HG03196 (cell line): ENCODE measurements around the gene ARHGEF33.

Experiments
- ATAC-seq: cut with Tn5 transposase; IDR thresholded peaks from one replicate; pipeline ENCODE4 v1.9.1; 2021; ENCODE audit not compliant: unreplicated experiment

The ARHGEF33 gene

GRCh38 chr2:38889575-38889974, at the start of gene ARHGEF33:
Gene ARHGEF33 (plus strand): TSS chr2:38889875. CDS start chr2:38919448, 29,573 bp downstream.
- no peak for ATAC-seq

GRCh38 chr2:38850045-38850444, 39.6 kb upstream of the ARHGEF33 start:
- ATAC-seq: no peak

- no peak for ATAC-seq
Observed at GRCh38 chr2:38856165-38856564, 33.5 kb upstream of the ARHGEF33 start.

GRCh38 chr2:38862476-38862875, 27.2 kb upstream of the ARHGEF33 start:
- no peak for ATAC-seq

DNA sequence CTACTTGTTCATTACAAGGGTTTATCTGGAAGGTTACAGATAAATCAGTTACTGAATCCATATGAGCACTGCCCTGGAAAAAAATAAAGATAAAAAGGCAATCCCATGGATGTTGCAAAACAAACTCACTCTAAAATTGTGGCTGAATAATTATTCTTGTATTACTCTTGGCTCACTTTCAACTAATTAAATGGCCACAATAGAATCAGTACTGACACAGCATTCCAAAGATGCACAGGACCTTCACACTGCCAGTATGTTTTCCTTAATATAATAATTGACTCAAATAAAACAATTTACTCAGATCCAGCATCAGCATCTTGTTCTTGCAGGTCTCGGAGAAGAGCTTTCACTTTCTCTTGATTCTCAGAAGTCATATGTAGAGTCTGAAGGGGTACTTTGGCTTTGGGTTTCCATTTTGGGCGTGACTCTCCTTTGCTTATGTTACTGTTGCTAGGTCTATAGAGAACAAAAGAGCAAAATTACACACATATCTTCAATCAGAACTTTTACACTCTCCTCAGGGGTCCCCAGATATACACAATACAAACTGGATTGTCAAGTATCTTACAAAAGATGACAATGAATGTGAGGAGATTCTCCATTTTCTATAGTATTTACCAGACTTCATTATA, 26.5 kb upstream of the ARHGEF33 start:
- ATAC-seq: no peak

- no peak for ATAC-seq
Observed at GRCh38 chr2:38866773-38867443, 22.8 kb upstream of the ARHGEF33 start.

GRCh38 chr2:38871432-38871831, 18.2 kb upstream of the ARHGEF33 start:
- ATAC-seq: no peak

- no peak for ATAC-seq
Observed at GRCh38 chr2:38873763-38874162, 15.9 kb upstream of the ARHGEF33 start.

DNA sequence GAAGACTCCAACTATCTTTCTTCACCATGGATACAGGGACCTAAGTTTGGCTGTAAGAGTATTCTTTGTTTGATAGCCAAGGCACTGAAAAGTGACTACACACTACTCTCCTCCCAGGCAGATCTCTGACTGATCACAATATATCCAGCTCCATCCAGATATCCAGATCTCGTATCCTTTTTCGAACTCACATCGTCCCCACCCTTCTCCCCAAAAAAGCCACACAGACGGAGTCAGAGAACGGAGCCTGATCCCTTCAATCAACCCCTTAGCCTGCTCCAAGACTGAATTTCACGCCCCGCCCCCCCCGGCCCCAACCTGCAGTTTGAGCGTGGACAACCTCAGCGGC, 14.5 kb upstream of the ARHGEF33 start:
- ATAC-seq: no peak

- ATAC-seq: peak; percentile 100
Observed at GRCh38 chr2:38875576-38876367, 13.9 kb upstream of the ARHGEF33 start, which contains the start of the genes DHX57 and MORN2. Gene DHX57 (minus strand): TSS chr2:38875934. CDS start chr2:38868405, 7,529 bp downstream. Gene MORN2 (plus strand): TSS chr2:38875976.

DNA sequence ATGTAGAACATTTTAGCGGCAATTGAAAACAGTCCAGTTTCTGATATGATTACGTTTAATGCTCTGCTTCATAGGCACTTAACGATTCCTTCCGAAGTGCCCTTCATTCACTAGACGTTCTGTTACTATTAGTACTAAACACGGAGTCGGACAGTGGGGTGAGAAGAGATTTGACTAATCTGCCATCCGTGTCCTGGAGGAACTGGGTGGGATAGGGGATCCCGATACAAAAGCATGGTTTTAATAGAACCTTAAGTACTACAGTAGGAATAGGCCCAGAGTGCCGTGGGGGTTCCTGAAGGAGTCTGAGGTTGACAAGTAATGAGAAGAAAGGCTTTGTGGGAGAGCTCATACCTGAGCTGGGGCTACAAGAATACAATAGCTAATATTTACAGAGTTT, 13.3 kb upstream of the ARHGEF33 start:
- no peak for ATAC-seq

DNA sequence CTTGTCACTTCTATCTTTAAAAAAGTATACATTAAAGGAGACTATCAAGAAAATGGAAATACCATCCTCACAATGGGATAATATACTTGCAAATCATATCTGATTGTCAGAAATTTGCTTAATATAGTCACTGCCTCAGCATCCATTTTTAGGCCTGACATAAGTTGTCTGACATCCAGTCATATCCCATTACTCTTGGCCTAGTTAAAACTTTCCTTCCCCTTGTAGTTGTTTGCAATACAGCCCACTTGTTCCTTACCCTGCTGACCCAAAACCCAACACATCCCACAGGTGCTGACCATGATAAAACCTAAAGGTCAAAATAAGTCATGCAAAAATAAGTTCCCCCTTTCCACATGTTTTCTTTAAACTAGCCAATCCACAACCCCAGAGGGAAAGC, 3.6 kb upstream of the ARHGEF33 start:
- no peak for ATAC-seq

DNA sequence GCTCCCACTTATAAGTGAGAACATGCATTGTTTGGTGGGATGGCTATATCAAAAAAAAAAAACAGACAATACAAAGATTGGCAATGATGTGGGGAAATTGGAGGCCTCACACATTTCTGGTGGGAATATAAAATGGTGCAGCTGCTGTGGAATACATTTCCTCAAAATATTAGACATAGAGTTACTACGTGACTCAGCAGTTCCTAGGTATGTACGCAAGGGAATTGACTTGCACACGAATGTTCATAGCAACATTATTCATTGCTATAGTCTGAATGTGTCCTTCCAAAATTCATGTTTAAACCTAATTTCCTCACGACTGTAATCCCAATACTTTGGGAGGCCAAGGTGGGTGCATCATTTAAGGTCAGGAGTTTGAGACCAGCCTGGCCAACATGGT, 2.3 kb upstream of the ARHGEF33 start:
- no peak for ATAC-seq

- no peak for ATAC-seq
Observed at GRCh38 chr2:38887902-38888554, 1.6 kb upstream of the ARHGEF33 start.

DNA sequence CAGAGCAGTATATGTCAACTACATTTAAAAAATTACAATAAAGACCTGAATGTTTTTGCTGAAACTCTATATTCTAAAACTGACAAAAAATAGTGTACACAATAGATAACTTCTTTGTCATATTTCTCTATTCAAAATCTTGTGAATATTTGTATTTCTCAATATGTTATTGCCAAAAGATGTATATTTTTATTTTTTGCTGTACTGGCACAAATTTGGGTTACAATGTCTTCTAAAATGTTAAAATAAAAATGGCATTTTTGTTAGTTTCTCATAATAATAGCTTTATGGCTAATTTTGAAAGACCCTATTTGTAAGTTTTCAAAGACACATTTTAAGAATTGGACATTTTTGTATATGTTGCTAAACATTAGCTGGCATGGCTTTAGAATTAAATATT, 630 bp upstream of the ARHGEF33 start:
- ATAC-seq: no peak

DNA sequence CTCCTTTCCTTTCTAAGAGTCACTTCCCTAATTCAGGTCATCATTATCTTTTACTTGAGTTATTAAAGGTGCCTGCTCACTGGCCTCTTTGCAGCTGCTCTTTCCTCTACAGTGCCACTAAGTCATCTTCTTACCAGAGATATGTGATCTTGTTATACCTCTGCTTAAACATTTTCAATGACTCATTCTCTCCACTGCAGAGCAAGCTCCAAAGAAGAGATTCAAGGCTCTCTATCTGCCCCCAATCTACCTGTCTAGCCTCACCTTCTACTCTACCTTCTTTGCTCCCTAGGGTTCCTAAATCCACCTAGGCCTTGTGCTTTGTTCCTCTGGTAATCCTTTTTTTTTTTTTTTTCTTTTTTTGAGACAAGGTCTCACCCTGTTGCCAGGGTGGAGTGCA, 3.1 kb downstream of the ARHGEF33 start:
- no peak for ATAC-seq

DNA sequence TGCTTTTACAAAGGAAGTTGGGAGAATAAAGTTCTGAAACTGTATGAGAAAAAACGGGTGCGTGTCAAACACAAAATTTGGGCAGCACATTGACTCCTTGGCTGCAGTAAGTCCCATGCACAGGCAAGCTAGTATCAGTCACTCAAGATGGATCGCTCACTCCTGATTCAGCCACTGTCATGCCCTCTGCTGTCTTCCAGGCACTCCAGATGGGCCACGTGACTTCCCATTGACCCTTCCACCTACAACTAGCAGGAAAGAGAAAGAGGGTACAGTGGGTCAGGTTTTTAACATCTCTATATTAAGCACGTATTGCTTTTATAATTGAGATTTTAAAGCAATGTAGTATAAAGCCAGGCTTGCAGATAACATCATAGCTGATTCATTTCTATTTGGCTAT, 8.6 kb downstream of the ARHGEF33 start:
- no peak for ATAC-seq

DNA sequence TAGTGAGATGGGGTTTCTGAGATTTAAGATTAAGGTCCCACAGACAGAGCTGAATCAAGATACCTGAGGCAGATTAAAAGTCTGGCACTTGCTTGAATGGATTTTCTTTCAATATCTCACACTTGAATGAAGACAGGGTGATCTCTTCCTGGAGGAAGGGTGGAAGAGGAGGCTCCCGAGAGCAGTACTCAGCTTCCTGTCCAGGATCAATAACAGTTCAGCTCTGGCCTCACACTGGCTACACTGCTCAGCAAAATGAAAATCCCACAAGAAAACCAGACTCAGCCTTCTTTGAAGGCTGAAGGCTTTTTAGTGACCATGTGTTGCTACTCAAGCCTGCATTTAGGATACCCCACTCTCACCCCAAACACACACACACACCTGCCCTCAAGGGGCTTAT, 11.1 kb downstream of the ARHGEF33 start:
- ATAC-seq: no peak

DNA sequence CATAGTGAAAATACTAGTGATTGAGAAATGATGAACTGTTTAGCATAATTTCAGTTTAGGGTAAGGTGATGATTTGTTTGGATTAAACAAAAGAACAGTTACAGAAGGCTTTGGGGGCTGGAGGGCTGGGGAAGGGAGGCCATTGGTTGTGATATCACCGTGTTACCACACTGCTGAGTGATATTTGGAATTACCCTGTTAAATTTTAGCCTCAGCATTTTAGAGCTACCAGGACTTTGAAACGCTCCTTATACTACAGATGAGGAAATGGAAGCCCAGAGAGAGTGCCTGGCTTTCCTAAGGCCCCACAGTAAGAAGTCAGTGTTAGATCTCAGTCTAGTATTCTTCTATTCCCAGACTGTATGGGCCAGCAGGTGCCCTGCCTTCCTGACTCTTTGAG, 15.6 kb downstream of the ARHGEF33 start:
- no peak for ATAC-seq

DNA sequence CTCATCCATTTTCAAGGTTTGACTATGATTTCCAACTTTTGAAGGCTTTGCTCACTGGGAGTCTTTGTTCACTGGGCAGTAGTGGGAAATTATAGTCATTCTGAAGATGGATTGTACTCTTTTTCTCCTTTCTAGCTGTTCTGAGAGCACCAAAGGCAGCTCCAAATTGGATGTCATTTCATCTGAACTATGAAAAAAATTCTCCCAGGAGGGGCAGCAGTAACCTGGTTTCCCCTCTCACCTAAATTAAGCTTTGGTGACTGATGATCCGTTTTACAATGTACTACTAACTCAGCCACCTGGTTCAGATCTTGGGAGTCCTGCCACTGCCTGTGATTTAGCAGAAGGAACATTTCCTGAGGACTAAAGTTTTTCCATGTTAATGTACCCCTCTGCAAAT, 17.6 kb downstream of the ARHGEF33 start:
- ATAC-seq: no peak

DNA sequence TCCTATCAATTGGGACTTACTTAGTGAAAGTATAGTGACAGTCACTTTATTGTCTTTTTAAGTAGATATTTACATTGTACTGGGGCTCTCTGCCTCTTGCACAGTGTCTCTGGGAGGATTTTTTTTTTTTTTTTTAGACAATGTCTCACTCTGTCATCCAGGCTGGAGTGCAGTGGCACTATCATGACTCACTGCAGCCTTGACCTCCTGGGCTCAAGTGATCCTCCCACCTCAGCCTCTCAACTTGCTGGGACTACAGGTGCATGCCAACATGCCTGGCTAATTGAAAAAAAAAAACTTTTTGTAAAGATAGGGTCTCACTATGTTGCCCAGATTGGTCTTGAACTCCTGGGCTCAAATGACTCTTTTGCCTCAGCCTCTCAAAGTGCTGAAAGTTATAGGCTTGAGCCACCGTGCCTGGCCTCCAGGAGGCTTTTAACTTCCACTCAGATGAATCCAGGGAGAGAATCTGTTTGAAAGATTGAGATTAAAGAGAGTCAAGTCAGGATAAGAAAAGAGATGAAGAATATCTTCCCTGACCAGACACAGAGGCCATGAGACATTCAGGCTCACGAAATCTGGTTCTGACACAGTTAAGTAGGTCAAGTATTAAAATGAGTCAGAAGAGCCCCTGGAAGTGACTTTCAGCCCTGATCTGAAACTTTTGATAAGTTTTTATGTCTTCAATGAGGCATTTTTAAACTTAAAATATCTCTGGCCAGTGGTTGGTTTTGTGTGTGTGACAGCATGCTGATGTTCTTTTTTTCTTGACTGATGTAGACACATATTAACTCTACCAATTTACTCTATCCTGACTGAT, 18.3 kb downstream of the ARHGEF33 start:
- ATAC-seq: peak; percentile 81
